GM21786 (cell line): ENCODE results near the gene CTNND1.
"Not testable (repeated sequence)": the region's sequence is repeated elsewhere in the genome, so short reads cannot be mapped to it uniquely, and the experiment has no call there.

ENCODE experiments used
- ATAC-seq: cut with Tn5 transposase; IDR thresholded peaks from one replicate; pipeline ENCODE4 v1.9.1; 2021; ENCODE audit not compliant: unreplicated experiment

The CTNND1 gene

GRCh38 chr11:57761301-57762234, at the start of gene CTNND1:
CTNND1 (plus strand) TSS chr11:57761802; CDS start chr11:57791479, 29,677 bp downstream.
- peak; percentile 98 for ATAC-seq

- ATAC-seq: peak; percentile 96
These were observed 49.1 kb upstream of the CTNND1 start, which contains the start of gene TMX2 for GRCh38 chr11:57712256-57713150. TMX2 (plus strand) TSS chr11:57712593; CDS start chr11:57712619, 26 bp downstream.

GRCh38 chr11:57713835-57714234, 47.8 kb upstream of the CTNND1 start:
- no peak for ATAC-seq

GRCh38 chr11:57716726-57717125, 44.9 kb upstream of the CTNND1 start:
- not testable (repeated sequence) for ATAC-seq

GRCh38 chr11:57727185-57727584, 34.4 kb upstream of the CTNND1 start:
- ATAC-seq: no peak

- ATAC-seq: no peak
These were observed 32.8 kb upstream of the CTNND1 start for GRCh38 chr11:57728829-57729228.

- ATAC-seq: no peak
These were observed 32.1 kb upstream of the CTNND1 start for GRCh38 chr11:57729479-57729878.

GRCh38 chr11:57732661-57733060, 28.9 kb upstream of the CTNND1 start:
- ATAC-seq: no peak

GRCh38 chr11:57735619-57736298, 25.8 kb upstream of the CTNND1 start:
- no peak for ATAC-seq

- peak; percentile 93 for ATAC-seq
These were observed 20.2 kb upstream of the CTNND1 start, which contains the start of gene SELENOH for GRCh38 chr11:57741132-57742086. SELENOH (plus strand) TSS chr11:57741491; CDS start chr11:57741596, 105 bp downstream.

- ATAC-seq: no peak
These were observed 19.5 kb upstream of the CTNND1 start for GRCh38 chr11:57742087-57742452.

- no peak for ATAC-seq
These were observed 17.2 kb upstream of the CTNND1 start for GRCh38 chr11:57744357-57744756.

- no peak for ATAC-seq
These were observed 16.4 kb upstream of the CTNND1 start for GRCh38 chr11:57745206-57745605.

GRCh38 chr11:57746920-57747319, 14.7 kb upstream of the CTNND1 start:
- no peak for ATAC-seq

- no peak for ATAC-seq
These were observed 10.4 kb upstream of the CTNND1 start for GRCh38 chr11:57751176-57751575.

GRCh38 chr11:57751676-57752253, 9.8 kb upstream of the CTNND1 start, which contains the start of gene BTBD18:
BTBD18 (minus strand) TSS chr11:57751819; CDS start chr11:57751188, 631 bp downstream.
- no peak for ATAC-seq

GRCh38 chr11:57752954-57753353, 8.6 kb upstream of the CTNND1 start:
- ATAC-seq: no peak

GRCh38 chr11:57758174-57758573, 3.4 kb upstream of the CTNND1 start:
- no peak for ATAC-seq

GRCh38 chr11:57762235-57762861, 746 bp downstream of the CTNND1 start:
- ATAC-seq: no peak
